Measurements from ENCODE around the gene TNFAIP8.

TNFAIP8 gene

DNA sequence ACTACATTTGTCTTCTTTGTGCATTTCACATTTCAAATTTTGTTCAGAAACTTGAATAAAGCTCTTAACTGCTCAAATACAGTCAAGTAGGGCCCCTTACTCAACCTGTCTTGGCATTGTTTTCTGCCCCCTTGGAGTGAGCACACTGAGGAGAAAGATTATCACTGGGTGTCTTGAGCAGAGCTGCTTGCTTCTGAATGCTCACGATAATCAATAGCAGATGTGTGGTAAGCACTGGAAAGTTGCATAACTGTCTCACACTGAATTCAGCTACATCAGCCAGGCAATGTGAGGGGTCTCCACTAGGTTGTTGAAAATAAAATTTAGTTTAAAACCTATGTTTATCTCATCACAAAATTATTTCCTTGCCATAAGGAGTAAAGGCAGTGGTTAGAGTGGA is 7.8 kb upstream of the TNFAIP8 start:
- no peak for DNase-seq (ENCODE audit: low spot score)

GRCh38 chr5:119353213-119353612 is 2.6 kb upstream of the TNFAIP8 start:
- no peak for DNase-seq (ENCODE audit: low spot score)

DNA sequence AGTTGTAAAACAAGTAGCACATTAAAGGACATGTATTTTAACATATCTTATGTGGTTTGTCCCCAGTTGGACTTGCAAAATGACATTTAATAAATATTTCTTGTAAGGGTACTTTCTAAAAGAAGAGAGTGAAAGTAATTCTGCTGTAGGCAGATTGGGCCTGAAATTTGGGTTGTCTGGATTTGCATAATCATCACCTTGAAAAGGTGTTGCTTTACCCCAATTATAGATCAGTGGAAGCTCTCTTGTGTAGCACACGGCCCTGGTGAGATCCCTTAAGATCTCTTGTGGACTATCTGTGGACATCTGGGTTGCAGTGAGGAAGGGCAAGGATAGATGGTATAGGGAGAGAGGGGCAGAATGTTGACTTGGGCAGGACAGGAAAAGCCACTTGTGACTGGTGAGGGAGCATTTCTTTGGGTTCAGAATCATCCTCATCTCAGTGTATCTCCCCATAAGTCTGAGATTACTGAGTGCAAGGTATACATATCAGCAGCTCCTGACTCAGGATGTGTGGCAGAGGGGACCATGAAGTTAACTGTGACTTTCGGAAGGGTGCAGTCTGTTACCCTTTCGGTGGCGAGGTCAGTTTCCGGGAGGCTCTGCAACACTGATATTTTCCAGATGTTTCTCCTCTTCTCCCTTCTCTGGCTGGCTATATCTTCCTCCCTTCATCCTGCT is 2.0 kb upstream of the TNFAIP8 start:
- DNase-seq (ENCODE audit: low spot score): no peak

GRCh38 chr5:119354537-119355243 is 1.1 kb upstream of the TNFAIP8 start:
- DNase-seq (ENCODE audit: low spot score): no peak

- peak; percentile 53 for DNase-seq (ENCODE audit: low spot score)
Measured at GRCh38 chr5:119355244-119355638, 578 bp upstream of the TNFAIP8 start.

DNA sequence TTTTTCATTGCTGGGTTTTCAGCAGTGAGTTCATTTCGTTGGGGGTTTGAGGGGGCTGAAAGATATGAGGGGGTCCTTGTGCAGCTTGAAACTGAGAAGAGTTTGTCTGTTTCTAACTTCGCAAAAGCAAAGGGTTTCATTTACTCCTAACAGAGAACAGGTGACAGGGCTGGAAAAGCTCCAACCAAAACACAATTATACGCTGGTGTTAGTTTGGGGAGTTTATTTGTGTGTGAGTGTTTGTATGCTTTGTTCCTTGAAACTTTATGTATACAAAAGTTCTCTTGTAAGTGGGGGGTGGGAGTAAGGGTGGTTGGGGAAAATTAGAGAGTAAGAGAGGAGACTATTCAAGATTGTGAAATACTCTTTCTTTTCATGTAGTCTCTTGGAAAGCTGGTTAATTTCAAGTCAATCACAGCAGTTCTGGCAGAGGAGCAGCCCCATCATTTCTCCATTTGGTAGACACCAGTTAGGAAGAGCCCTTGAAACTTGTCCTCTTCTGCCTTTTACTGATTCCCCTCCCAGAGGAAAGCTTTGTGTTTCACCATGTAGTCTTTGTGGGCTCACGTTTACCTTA is 881 bp downstream of the TNFAIP8 start:
- no peak for DNase-seq (ENCODE audit: low spot score)

DNA sequence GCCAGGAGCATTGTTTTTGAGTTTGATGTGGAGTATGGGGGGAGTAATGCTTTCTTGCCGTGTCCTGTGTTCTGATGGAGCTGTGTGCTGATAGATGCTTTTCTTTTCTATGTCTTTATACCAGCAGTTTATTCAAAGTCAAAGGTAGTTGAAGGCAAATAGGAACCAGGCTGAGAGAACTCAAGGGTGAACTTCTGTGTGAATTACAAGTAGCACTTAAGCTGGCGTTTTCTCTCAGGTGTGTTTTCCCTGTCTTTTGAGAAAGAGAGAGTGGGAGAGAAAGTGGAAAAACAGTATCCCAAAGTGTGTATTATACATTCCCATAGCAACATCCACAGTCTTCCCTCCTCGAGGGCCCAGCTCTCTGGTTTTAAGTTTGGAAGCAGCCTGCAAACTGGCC is 1.5 kb downstream of the TNFAIP8 start:
- DNase-seq (ENCODE audit: low spot score): no peak

GRCh38 chr5:119357808-119358529 is 2.1 kb downstream of the TNFAIP8 start:
- no peak for DNase-seq (ENCODE audit: low spot score)

DNA sequence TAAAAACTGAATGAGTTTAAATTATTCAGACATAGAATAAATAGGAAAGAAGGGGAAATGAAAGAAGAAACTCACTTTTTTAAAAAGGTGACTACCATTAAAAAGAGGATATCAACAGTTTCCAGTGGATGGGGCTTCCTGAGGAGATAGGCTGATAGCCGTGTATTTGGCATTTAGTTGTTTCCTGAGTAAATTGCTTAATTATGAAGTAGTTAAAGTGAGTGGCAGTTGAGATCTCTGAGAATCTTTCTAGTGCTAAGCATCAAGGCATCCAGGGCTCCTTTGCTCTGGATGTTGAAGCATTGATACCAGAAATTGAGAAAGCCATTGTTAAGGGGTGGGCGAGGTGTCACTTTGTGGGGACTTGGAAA is 2.7 kb downstream of the TNFAIP8 start:
- DNase-seq (ENCODE audit: low spot score): no peak

GRCh38 chr5:119358901-119359603 is 3.2 kb downstream of the TNFAIP8 start:
- DNase-seq (ENCODE audit: low spot score): no peak

DNA sequence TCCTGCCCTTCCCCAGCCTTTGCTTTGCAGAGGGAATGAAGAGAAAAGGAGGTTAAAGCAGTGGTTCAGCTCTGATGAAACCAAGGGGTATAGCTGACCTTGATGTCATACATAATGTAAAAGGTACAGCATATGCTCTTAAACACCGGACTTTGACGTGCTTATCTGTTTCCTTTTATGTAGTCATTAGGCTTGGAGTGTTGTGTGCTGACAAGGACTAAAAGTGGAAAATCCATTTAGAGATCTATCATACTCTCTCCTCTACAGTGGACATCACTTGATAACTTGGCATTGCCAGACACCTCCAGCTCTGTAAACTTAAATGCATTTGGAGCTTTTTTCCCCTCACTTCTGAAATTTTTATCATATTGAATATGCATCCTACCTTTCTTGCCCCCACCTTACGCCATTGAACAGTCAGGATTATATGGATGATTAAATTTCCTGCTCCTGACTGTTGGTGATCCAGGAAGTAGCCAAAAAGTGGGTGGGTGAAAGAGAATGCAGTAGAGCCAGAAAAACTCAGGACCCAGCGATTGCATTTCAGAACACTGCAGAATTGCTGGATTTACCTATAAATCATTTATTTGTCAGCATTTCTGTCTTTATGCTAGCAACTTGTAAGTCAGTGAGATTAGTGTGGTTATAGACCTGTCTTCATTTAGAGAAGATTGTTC is 4.1 kb downstream of the TNFAIP8 start:
- DNase-seq (ENCODE audit: low spot score): no peak

GRCh38 chr5:119360905-119361593 is 5.2 kb downstream of the TNFAIP8 start:
- no peak for DNase-seq (ENCODE audit: low spot score)

DNA sequence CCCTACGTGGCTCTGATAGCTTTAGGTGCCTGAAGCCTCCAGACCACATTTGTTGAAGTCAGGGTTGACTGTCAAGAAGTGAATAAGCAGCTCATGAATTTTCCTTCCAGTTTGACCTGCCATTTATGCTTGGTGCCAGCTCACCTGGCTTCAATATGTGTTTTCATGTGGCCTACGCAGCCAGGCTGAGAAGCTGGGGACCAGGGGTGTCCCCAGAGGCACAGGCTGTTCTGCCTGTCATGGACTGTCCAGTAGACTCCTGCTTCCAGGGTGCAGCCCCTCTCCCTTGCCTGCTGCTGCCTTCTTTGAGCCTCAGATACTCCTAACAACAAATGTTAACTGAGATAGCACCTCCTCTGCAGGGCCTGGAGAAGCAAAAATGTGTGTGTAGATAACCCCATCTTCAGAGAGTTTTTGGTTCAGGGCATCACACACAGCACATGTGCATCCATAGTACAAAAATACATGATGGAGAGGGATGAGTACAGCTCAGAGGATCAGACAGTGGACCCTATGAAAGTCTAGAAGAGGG is 5.8 kb downstream of the TNFAIP8 start:
- no peak for DNase-seq (ENCODE audit: low spot score)

DNA sequence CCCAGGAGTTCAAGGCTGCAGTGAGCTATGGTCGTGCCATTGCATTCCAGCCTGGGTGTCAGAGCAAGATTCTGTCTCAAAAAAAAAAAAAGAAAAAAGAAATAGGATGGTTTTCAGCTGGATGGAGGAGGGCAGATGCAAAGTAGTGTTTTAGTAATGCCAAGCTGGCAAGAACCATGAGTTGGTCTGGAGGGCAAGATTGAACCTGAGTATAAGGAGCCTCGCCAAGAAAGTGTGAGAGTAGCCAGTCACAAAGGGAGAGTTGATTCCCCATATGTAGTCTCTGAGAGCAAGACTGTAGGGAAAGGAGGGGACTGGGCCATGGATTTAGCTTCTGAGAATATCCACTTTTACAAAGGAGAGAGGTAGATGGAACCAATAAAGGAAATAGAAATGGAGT is 6.9 kb downstream of the TNFAIP8 start:
- no peak for DNase-seq (ENCODE audit: low spot score)

GRCh38 chr5:119363271-119363670 is 7.5 kb downstream of the TNFAIP8 start:
- no peak for DNase-seq (ENCODE audit: low spot score)

GRCh38 chr5:119363936-119364335 is 8.1 kb downstream of the TNFAIP8 start:
- no peak for DNase-seq (ENCODE audit: low spot score)

DNA sequence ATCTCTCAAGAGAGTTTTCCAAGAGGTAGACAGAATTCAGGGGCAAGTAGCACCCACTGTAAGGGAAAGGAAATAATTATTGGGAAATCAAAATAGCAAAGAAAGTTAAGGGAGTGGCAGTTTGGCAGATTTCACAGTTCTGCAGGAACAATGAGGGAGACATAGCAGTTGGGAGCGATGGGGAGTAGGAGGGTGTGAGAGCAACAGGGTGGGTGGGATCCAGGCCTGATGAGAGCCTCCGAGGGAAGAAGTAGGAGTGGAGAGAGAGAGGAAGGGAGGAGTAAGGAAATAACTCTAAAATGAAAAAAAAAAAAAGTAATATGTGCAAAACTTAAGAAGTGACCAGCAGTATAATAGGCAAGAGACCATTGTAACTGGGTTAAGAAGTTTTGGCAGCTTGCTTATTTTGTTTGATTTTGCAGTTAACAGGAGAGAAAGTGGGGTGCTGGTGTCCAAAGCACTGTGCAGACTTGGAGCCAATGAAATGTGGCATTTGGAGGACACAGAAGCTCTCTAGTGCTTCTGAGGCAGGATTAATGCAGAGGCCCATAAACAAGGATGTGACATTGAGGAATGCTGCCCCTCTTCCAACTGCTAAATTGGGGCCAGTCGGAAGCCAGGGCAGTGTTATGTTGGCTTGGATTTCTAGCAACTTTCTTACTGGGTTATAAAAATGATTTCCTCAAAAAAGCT is 10.2 kb downstream of the TNFAIP8 start:
- DNase-seq (ENCODE audit: low spot score): no peak

- no peak for DNase-seq (ENCODE audit: low spot score)
Measured at GRCh38 chr5:119366540-119366881, 10.7 kb downstream of the TNFAIP8 start.

DNA sequence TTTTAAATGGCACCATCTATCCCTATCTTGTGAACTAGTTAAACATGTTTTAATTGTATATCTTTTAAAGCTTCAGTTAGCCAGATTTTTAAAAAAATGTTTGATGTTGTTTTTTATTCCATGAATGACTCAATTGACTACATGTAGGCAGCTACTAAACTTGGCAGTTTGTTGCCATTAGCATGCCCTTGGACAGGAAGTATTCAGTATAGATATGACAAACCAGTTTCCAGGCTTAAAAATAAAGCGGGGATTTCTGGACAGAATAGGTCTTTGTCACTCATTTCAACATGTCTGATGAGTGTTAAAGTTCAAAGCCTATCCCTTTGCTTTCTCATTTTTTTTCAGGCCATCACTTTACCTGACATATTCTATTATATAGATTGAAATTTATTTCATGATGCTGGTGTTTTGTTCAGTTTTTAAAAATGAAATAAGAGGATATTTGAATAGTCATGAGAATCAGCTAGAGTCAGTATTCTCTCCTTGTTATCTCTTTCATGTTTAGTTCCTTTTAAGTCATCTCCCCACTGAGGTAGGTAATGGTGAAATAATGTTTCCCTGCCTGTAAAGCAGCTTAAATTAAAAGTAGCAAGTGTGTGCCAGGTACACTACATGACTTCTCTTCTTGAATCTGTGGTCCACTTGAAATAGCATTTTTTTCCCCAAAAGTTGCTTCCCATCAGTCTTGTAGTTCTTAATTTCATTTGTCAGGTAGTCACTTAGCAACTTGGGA is 11.9 kb downstream of the TNFAIP8 start:
- DNase-seq (ENCODE audit: low spot score): no peak

DNA sequence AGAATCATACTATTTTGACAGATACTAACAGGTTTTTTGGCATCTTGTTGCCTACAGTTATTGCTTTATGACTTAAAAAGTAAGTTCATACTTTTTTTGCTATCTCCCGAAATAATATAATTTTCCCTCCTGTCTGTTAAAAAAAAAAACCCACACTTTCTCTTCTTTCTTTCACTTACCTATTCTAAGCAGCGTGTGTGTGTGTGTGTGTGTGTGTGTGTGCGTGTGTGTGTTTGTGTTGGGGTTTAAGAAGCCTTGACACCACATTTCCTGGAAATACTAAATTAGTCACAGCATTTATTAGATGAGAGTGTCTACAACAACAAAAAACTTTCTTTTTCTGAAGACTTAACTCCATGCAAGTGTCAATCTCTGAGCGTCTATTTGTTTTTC is 12.4 kb downstream of the TNFAIP8 start:
- no peak for DNase-seq (ENCODE audit: low spot score)

Measured in ecto neural progenitor cell (in vitro differentiated cells).